ENCODE data around the gene C19orf67.

Gene C19orf67

GRCh38 chr19:14063105-14063504 is 22.5 kb downstream of the C19orf67 start:
- H3K4me1 Mint-ChIP-seq: peaks cover 12% of the 10 kb centered on the region
- no peaks in the 10 kb centered on the region for H3K36me3 Mint-ChIP-seq
- no peak overlapping the region for H3K4me3 Mint-ChIP-seq
- no peak for DNase-seq
- CTCF ChIA-PET: no interaction called here
- H3K9me3 Mint-ChIP-seq: no peaks in the 10 kb centered on the region
- peaks cover 57% of the 10 kb centered on the region for H3K27me3 Mint-ChIP-seq
- no peak overlapping the region for H3K27ac Mint-ChIP-seq

- DNase-seq: no peak
- Mint-ChIP-seq H3K36me3 (no peaks in the 10 kb centered on the region), H3K27ac (no peak overlapping the region), H3K4me1 (peaks cover 17% of the 10 kb centered on the region), H3K4me3 (no peak overlapping the region), H3K27me3 (peaks cover 62% of the 10 kb centered on the region), H3K9me3 (no peaks in the 10 kb centered on the region)
- CTCF ChIA-PET: no interaction called here
Observed at GRCh38 chr19:14062558-14062855, 23.1 kb downstream of the C19orf67 start.

GRCh38 chr19:14061751-14062557 is 23.6 kb downstream of the C19orf67 start, which contains the start of gene PALM3:
Gene PALM3 (minus strand): TSS chr19:14062076. CDS start chr19:14061980, 96 bp downstream.
- no peak within 1 kb of the TSS for H3K27ac Mint-ChIP-seq
- CTCF ChIA-PET: interaction anchor here (4.9 kb wide), 1 partner anchor 13 kb away, joined by 56 read pairs; no protein-coding TSS in a partner anchor

DNA sequence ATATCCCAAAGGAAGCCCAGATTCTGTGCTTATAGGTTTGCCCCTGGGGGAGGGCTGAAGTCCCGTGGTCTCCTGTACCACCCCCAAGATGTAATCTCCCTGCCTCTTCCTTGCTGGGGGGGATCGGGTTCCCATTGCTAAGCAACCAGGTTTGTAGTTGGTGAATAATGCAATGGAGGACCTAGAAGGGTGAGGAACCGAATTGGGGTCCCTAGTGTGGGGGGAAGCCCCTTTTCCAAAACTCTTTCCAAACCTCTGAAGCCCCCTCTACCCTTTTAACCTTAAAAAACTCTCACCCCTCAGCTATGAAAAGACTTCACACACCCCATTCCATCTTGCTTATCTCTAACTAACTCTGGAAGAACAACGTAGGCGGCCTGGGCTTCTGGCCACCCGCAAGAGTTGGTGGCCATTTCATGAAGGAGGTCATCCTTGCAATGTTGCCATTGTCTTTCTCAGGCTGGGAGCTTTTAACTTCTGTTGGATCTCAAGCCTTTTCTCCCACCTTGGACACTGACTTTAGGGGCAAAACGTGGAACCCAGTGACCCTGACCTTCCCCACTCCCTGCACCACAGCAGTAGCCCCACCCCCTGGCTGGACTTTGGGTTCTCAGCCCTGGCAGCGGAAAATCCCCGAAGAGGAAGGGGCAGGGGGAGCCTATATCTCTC is 24.4 kb downstream of the C19orf67 start:
- Mint-ChIP-seq H3K27me3 (peaks cover 66% of the 10 kb centered on the region), H3K4me1 (peaks cover 21% of the 10 kb centered on the region), H3K9me3 (no peaks in the 10 kb centered on the region), H3K27ac (no peak overlapping the region), H3K36me3 (no peaks in the 10 kb centered on the region), H3K4me3 (no peak overlapping the region)
- CTCF ChIA-PET: interaction anchor here (0.6 to 6.1 kb wide), 8 partner anchors 10 to 180 kb away, joined by 3 to 70 read pairs (median 8); partner anchors contain the start of gene MISP3
- no peak for DNase-seq

More at GRCh38 chr19:14061751-14062557, 23.6 kb downstream of the C19orf67 start, which contains the start of gene PALM3:
- peaks cover 65% of the 10 kb centered on the region for H3K27me3 Mint-ChIP-seq
- peaks cover 18% of the 10 kb centered on the region for H3K4me1 Mint-ChIP-seq
- DNase-seq: no peak
- no peaks in the 10 kb centered on the region for H3K36me3 Mint-ChIP-seq
- no peak within 1 kb of the TSS for H3K4me3 Mint-ChIP-seq
- H3K9me3 Mint-ChIP-seq: no peaks in the 10 kb centered on the region

- no peak overlapping the region for H3K27ac Mint-ChIP-seq
Observed at GRCh38 chr19:14059652-14060155, 25.9 kb downstream of the C19orf67 start.

DNA sequence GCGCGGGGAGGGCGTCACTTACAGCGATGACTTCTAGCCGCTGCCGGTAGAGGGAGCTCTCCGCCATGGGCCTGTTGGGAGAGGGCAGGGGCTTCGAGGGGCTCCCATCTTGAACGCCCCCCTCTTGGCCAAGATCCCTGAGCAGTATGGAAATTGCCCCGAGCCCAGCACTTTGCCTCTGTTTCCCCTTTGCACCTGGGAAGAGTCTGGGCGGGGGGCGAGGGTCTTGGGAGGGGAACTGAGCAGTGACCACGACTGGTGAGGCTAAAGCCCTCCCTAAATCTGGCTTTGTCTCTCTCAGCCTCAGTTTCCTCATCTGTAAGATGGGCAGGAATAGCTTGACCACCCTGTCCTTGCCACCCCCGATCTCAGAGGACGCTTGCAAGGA is 26.5 kb downstream of the C19orf67 start:
- CTCF ChIA-PET: interaction anchor here (0.7 to 6.1 kb wide), 26 partner anchors 11 to 184 kb away, joined by 3 to 70 read pairs (median 4); partner anchors contain the start of genes ASF1B, DCAF15, MISP3 and PODNL1
- no peak overlapping the region for H3K4me3 Mint-ChIP-seq
- DNase-seq: peak; percentile 69
- H3K9me3 Mint-ChIP-seq: no peaks in the 10 kb centered on the region
- no peak overlapping the region for H3K27ac Mint-ChIP-seq
- H3K4me1 Mint-ChIP-seq: peaks cover 21% of the 10 kb centered on the region
- peaks cover 2% of the 10 kb centered on the region for H3K36me3 Mint-ChIP-seq
- peaks cover 79% of the 10 kb centered on the region for H3K27me3 Mint-ChIP-seq

More at GRCh38 chr19:14059652-14060155, 25.9 kb downstream of the C19orf67 start:
- CTCF ChIA-PET: interaction anchor here (0.6 to 6.1 kb wide), 21 partner anchors 11 to 179 kb away, joined by 3 to 70 read pairs (median 5); partner anchors contain the start of genes ASF1B, DCAF15, MISP3 and PODNL1
- no peak for DNase-seq
- Mint-ChIP-seq H3K36me3 (no peaks in the 10 kb centered on the region), H3K27me3 (peaks cover 75% of the 10 kb centered on the region), H3K4me3 (no peak overlapping the region), H3K4me1 (peaks cover 21% of the 10 kb centered on the region), H3K9me3 (no peaks in the 10 kb centered on the region)

DNA sequence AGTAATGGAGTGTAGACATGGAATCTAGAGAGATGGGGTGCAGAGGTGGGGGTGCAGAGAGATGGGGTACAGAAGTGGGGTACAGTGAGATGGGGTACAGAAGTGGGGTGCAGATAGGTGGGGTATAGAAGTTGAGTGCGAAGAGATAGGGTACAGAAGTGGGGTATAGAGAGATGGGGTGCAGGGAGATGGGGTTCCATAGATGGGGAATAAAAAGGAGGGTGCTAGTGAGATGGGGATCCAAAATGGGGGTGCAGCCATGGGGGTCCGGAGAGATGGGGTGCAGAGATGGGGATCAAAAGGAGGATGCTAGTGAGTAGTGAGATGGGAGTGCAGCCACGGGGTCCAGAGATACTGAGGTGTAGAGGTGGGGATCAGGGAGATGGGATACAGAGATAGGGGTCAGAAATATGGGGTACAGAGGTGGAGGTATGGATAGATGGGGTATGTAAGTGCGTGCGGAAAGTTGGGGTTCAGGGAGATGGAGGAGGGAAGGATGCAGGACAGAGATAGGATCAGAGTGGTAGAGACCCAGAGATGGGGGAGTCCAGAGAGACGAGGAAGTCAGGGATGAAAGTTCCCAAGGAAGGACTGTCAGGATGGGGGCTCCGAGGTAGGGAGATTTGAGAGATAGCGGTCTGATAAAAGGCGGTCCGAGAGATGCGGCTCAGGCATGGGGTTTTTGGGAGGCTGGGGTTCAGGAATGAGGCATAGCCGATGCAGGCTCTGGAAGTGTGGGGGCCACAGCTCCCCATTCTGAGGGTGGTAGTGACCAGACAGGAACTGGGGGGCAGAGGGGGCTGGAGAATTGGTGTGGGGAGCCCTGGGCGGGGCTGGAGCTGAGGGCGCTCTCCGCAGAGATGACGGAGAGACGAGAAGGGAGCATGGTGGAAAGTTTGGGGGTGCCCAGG is 27.1 kb downstream of the C19orf67 start:
- Mint-ChIP-seq H3K4me3 (no peak overlapping the region), H3K27ac (no peak overlapping the region)

GRCh38 chr19:14056741-14057356 is 28.7 kb downstream of the C19orf67 start:
- peaks cover 72% of the 10 kb centered on the region for H3K27me3 Mint-ChIP-seq
- H3K9me3 Mint-ChIP-seq: no peaks in the 10 kb centered on the region
- no peak overlapping the region for H3K27ac Mint-ChIP-seq
- CTCF ChIA-PET: interaction anchor here (0.8 to 6.1 kb wide), 8 partner anchors 8 to 184 kb away, joined by 3 to 70 read pairs (median 5); partner anchors contain the start of genes DCAF15 and MISP3
- no peak for DNase-seq
- H3K4me3 Mint-ChIP-seq: peak overlapping the region; percentile 34
- peaks cover 19% of the 10 kb centered on the region for H3K36me3 Mint-ChIP-seq
- H3K4me1 Mint-ChIP-seq: peaks cover 21% of the 10 kb centered on the region

More for the DNA sequence above, 27.1 kb downstream of the C19orf67 start:
- Mint-ChIP-seq H3K27me3 (peaks cover 79% of the 10 kb centered on the region), H3K9me3 (no peaks in the 10 kb centered on the region), H3K36me3 (peaks cover 6% of the 10 kb centered on the region), H3K4me1 (peaks cover 21% of the 10 kb centered on the region)
- CTCF ChIA-PET: interaction anchor here (0.7 to 6.1 kb wide), 21 partner anchors 10 to 183 kb away, joined by 3 to 70 read pairs (median 6); partner anchors contain the start of genes ASF1B, DCAF15, MISP3 and RFX1
- no peak for DNase-seq

- CTCF ChIA-PET: interaction anchor here (1.4 to 6.1 kb wide), 4 partner anchors 9 to 20 kb away, joined by 3 to 70 read pairs (median 5); partner anchors contain the start of gene MISP3
- H3K4me3 Mint-ChIP-seq: no peak overlapping the region
- H3K4me1 Mint-ChIP-seq: peaks cover 21% of the 10 kb centered on the region
- peaks cover 65% of the 10 kb centered on the region for H3K27me3 Mint-ChIP-seq
- DNase-seq: no peak
- no peak overlapping the region for H3K27ac Mint-ChIP-seq
- peaks cover 23% of the 10 kb centered on the region for H3K36me3 Mint-ChIP-seq
- no peaks in the 10 kb centered on the region for H3K9me3 Mint-ChIP-seq
Observed at GRCh38 chr19:14056069-14056666, 29.4 kb downstream of the C19orf67 start.

- DNase-seq: no peak
- Mint-ChIP-seq H3K36me3 (peaks cover 26% of the 10 kb centered on the region), H3K4me1 (peaks cover 21% of the 10 kb centered on the region), H3K9me3 (no peaks in the 10 kb centered on the region), H3K27ac (no peak overlapping the region), H3K27me3 (peaks cover 57% of the 10 kb centered on the region), H3K4me3 (no peak overlapping the region)
- CTCF ChIA-PET: interaction anchor here (2.4 to 6.1 kb wide), 2 partner anchors 12 to 16 kb away, joined by 7 to 70 read pairs; partner anchors contain the start of gene MISP3
Observed at GRCh38 chr19:14055396-14055795, 30.2 kb downstream of the C19orf67 start.

- Mint-ChIP-seq H3K4me3 (no peak overlapping the region), H3K27me3 (peaks cover 51% of the 10 kb centered on the region), H3K4me1 (peaks cover 20% of the 10 kb centered on the region), H3K27ac (no peak overlapping the region), H3K9me3 (no peaks in the 10 kb centered on the region), H3K36me3 (peaks cover 31% of the 10 kb centered on the region)
- DNase-seq: no peak
- CTCF ChIA-PET: interaction anchor here (3.3 kb wide), 1 partner anchor 174 kb away, joined by 14 read pairs; no protein-coding TSS in a partner anchor
Observed at GRCh38 chr19:14054721-14055120, 30.9 kb downstream of the C19orf67 start.

- Mint-ChIP-seq H3K27ac (no peak overlapping the region), H3K4me3 (no peak overlapping the region), H3K9me3 (no peaks in the 10 kb centered on the region), H3K4me1 (peaks cover 18% of the 10 kb centered on the region), H3K27me3 (peaks cover 44% of the 10 kb centered on the region), H3K36me3 (peaks cover 33% of the 10 kb centered on the region)
- CTCF ChIA-PET: interaction anchor here (3.3 kb wide), 1 partner anchor 173 kb away, joined by 14 read pairs; no protein-coding TSS in a partner anchor
- no peak for DNase-seq
Observed at GRCh38 chr19:14054099-14054498, 31.5 kb downstream of the C19orf67 start.

Measured in activated naive CD4-positive, alpha-beta T cell treated with anti-CD3 and anti-CD28 coated beads, Interleukin-2, amount 10 ng/mL, durations not matched to agents 7 days and 5 days (primary cell).